ENCODE results near the gene CRMP1. TPM values are rescaled to one million over a fixed set of nuclear protein-coding genes. Genes with fewer than 3 reads are reported as not detected.

The CRMP1 gene
- total RNA-seq, 2 donors from 2014 or later = 0.37 to 1.1 TPM

- no peak for TF ChIP-seq CTCF (IDR thresholded peaks at IDR 0.05)
- H3K27me3 ChIP-seq = peaks cover 0 to 5% of the 10 kb centered on the region in 2 donors
- no peak overlapping the region for H3K27ac ChIP-seq
These were observed 30.5 kb upstream of the CRMP1 start for GRCh38 chr4:5923376-5923775.

GRCh38 chr4:5922556-5922955 is 29.7 kb upstream of the CRMP1 start:
- H3K9me3 ChIP-seq = no peaks in the 10 kb centered on the region
- no peak for TF ChIP-seq CTCF (IDR thresholded peaks at IDR 0.05)
- no peak overlapping the region for H3K4me3 ChIP-seq
- H3K27ac ChIP-seq = no peak overlapping the region
- no peaks in the 10 kb centered on the region for H3K36me3 ChIP-seq
- H3K27me3 ChIP-seq = peaks cover 0 to 5% of the 10 kb centered on the region in 2 donors
- no peak for DNase-seq (ENCODE audit: low spot score)
- H3K4me1 ChIP-seq = no peaks in the 10 kb centered on the region

More at GRCh38 chr4:5923376-5923775, 30.5 kb upstream of the CRMP1 start:
- H3K9me3 ChIP-seq = no peaks in the 10 kb centered on the region
- no peaks in the 10 kb centered on the region for H3K36me3 ChIP-seq
- no peak for DNase-seq (ENCODE audit: low spot score)
- no peak overlapping the region for H3K4me3 ChIP-seq
- no peaks in the 10 kb centered on the region for H3K4me1 ChIP-seq

- Histone ChIP-seq H3K27ac (no peak overlapping the region), H3K4me1 (no peaks in the 10 kb centered on the region), H3K9me3 (no peaks in the 10 kb centered on the region), H3K36me3 (no peaks in the 10 kb centered on the region), H3K27me3 (peaks cover 0 to 5% of the 10 kb centered on the region in 2 donors), H3K4me3 (no peak overlapping the region)
- no peak for DNase-seq (ENCODE audit: low spot score)
- no peak for TF ChIP-seq CTCF (IDR thresholded peaks at IDR 0.05)
These were observed 29.1 kb upstream of the CRMP1 start for GRCh38 chr4:5921981-5922380.

GRCh38 chr4:5921101-5921980 is 28.5 kb upstream of the CRMP1 start:
- no peak for DNase-seq (ENCODE audit: low spot score)
- H3K27ac ChIP-seq = no peak overlapping the region
- no peak overlapping the region for H3K4me3 ChIP-seq
- H3K27me3 ChIP-seq = peaks cover 0 to 5% of the 10 kb centered on the region in 2 donors
- no peaks in the 10 kb centered on the region for H3K36me3 ChIP-seq
- no peaks in the 10 kb centered on the region for H3K4me1 ChIP-seq
- no peak for TF ChIP-seq CTCF (IDR thresholded peaks at IDR 0.05)
- no peaks in the 10 kb centered on the region for H3K9me3 ChIP-seq

- no peak overlapping the region for H3K27ac ChIP-seq
- H3K36me3 ChIP-seq = no peaks in the 10 kb centered on the region
- H3K4me1 ChIP-seq = no peaks in the 10 kb centered on the region
- no peak for DNase-seq (ENCODE audit: low spot score)
- H3K9me3 ChIP-seq = no peaks in the 10 kb centered on the region
- no peak for TF ChIP-seq CTCF (IDR thresholded peaks at IDR 0.05)
- H3K27me3 ChIP-seq = peaks cover 0 to 5% of the 10 kb centered on the region in 2 donors
- no peak overlapping the region for H3K4me3 ChIP-seq
These were observed 26.7 kb upstream of the CRMP1 start for GRCh38 chr4:5919571-5919970.

Data from right atrium auricular region (tissue), 2 donors.